MG63 (cell line): ENCODE data around the gene CYP24A1. TPM values are rescaled to one million over a fixed set of nuclear protein-coding genes. Genes with fewer than 3 reads are reported as not detected.

Experiments
- total RNA-seq: library from RNA; depleted of rRNA; stranded (reverse); fragments of >200 nt; shearing (Covaris generic); gene quantifications from 2 replicates; pipeline ENCODE4 v1.2.3, GENCODE V29; 2014; ENCODE audit warnings: low replicate concordance; rRNA removed

The CYP24A1 gene
- total RNA-seq, 1 experiment from 2014 or later = not detected

Other genes with a start within 250 kb of the CYP24A1 start
- not detected in 2 replicates for gene BCAS1, start 103.4 kb downstream of the CYP24A1 start, total RNA-seq
- 188 and 339 TPM in 2 replicates for gene PFDN4, start 34.1 kb upstream of the CYP24A1 start, total RNA-seq